A549 (cell line): ENCODE measurements around the gene SLC35A5.

ENCODE experiments used
- BCL3 ChIP-seq: fragments of >200 bp; sonication (Bioruptor Twin); formaldehyde crosslinking; IDR thresholded peaks from 3 replicates; pipeline ENCODE4 v1.6.1; 2016
- CHD2 ChIP-seq: fragments of 150-350 bp; IDR thresholded peaks from 2 replicates; pipeline ENCODE4 v1.6.1; 2014; ENCODE audit warnings: low read length; ENCODE audit not compliant: partially characterized antibody
- CTCF ChIP-seq: fragments of >200 bp; sonication (Bioruptor Twin); formaldehyde crosslinking; IDR thresholded peaks from 3 replicates; pipeline ENCODE4 v1.5.1; 2016
- EP300 ChIP-seq, 2 experiments: fragments of >200 bp; sonication (Bioruptor Twin); formaldehyde crosslinking; IDR thresholded peaks; 2 replicates in 1 of 2; 3 replicates in 1 of 2; pipeline ENCODE4 v1.6.1; 2016 to 2017
- KDM5A ChIP-seq: fragments of 200-600 bp; sonication (generic); IDR thresholded peaks from 2 replicates; pipeline ENCODE4 v1.6.1; 2016; ENCODE audit warnings: antibody characterized with exemption, mild to moderate bottlenecking
- MAX ChIP-seq: IDR thresholded peaks from 2 replicates; pipeline ENCODE4 v1.6.1; 2012
- MYC ChIP-seq: IDR thresholded peaks from 2 replicates; pipeline ENCODE4 v1.6.1; 2012; ENCODE audit warnings: mild to moderate bottlenecking, inconsistent platforms, low read length, improper control_type of control experiment, borderline replicate concordance
- NPAS2 ChIP-seq: fragments of 250-450 bp; sonication (Bioruptor Pico); IDR thresholded peaks from 2 replicates; pipeline ENCODE4 v1.8.0; 2022; ENCODE audit warnings: mild to moderate bottlenecking, moderate library complexity, borderline replicate concordance
- NR3C1 ChIP-seq: fragments of >200 bp; sonication (Bioruptor Twin); formaldehyde crosslinking; IDR thresholded peaks from 3 replicates; pipeline ENCODE4 v1.6.1; 2017
- PHF8 ChIP-seq: fragments of 200-600 bp; sonication (generic); IDR thresholded peaks from 2 replicates; pipeline ENCODE4 v1.6.1; 2016; ENCODE audit warnings: low read depth, mild to moderate bottlenecking, antibody characterized with exemption, moderate library complexity, borderline replicate concordance
- POLR2A ChIP-seq: IDR thresholded peaks from 2 replicates; pipeline ENCODE4 v1.6.1; 2012; ENCODE audit warnings: mild to moderate bottlenecking, low read length
- REST ChIP-seq: fragments of 200-600 bp; sonication (generic); IDR thresholded peaks from 2 replicates; pipeline ENCODE4 v1.6.1; 2016; ENCODE audit warnings: antibody characterized with exemption, mild to moderate bottlenecking, moderate library complexity
- SMC3 ChIP-seq: fragments of >200 bp; sonication (Bioruptor Twin); formaldehyde crosslinking; IDR thresholded peaks from 3 replicates; pipeline ENCODE4 v1.6.1; 2018; ENCODE audit warnings: inconsistent platforms
- USF2 ChIP-seq: fragments of 450-650 bp; IDR thresholded peaks from 2 replicates; pipeline ENCODE4 v1.6.1; 2014; ENCODE audit warnings: antibody characterized with exemption

GRCh38 chr3:112546216-112546759 is 15.6 kb upstream of the SLC35A5 start:
- TF ChIP-seq CHD2, result no peak
- no peak for TF ChIP-seq EP300 (IDR thresholded peaks at IDR 0.05)
- TF ChIP-seq POLR2A, result no peak
- no peak for TF ChIP-seq BCL3
- no peak for TF ChIP-seq CTCF
- TF ChIP-seq USF2, result no peak
- no peak for TF ChIP-seq KDM5A
- no peak for TF ChIP-seq REST
- no peak for TF ChIP-seq SMC3
- TF ChIP-seq MYC, result no peak
- no peak for TF ChIP-seq NPAS2 (CRISPR knock-in tag)
- TF ChIP-seq MAX, result no peak
- no peak for TF ChIP-seq NR3C1
- TF ChIP-seq PHF8, result no peak
